Omental fat pad (tissue), 4 donors: ENCODE data around the gene PRDM9. TPM values are rescaled to one million over a fixed set of nuclear protein-coding genes. Genes with fewer than 3 reads are reported as not detected.
"Not testable (repeated sequence)": the region's sequence is repeated elsewhere in the genome, so short reads cannot be mapped to it uniquely, and the experiment has no call there.

Experiments
- ATAC-seq: fragments of 150-250 bp; one replicate; pipeline ENCODE4 v1.9.1; 2016; ENCODE audit warnings: mild to moderate bottlenecking, moderate library complexity; ENCODE audit not compliant: low FRiP score
- DNase-seq: peaks from one replicate; pipeline ENCODE4 v3.0.0-alpha.2; 2019; ENCODE audit warnings: low spot score
- CTCF ChIP-seq, 3 donors: fragments of 450-650 bp; IDR thresholded peaks; one replicate each; pipeline ENCODE4 v1.5.1; 2016 to 2017; ENCODE audit warnings: antibody characterized with exemption in 3 of 3, mild to moderate bottlenecking in 3 of 3, moderate library complexity in 2 of 3
- total RNA-seq, 4 donors: library from RNA; depleted of rRNA; stranded (reverse); fragments of >200 nt; gene quantifications; one replicate each; pipeline ENCODE4 v1.1.0, GENCODE V29; 2016

Gene PRDM9
- total RNA-seq, 4 donors from 2014 or later: not detected

DNA sequence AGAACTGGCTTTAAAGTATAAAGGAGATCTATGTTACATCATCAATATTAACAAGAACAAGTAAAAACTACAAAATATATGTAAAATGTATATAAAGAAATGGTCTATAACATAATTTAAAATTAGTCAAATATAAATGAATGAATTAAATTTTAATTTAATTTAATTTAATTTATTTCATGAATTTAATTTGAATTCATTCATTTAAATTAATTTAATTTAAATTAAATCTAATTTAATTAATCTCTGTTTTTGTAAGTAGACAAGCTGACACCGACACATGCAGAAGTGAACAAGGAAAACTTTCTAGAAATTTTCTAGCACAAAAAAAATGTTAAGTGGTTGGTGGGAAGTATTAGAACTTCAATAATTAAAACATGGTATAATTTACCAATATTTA, 10.8 kb upstream of the PRDM9 start:
- ATAC-seq (no peak), DNase-seq (no peak)
- TF ChIP-seq CTCF (IDR thresholded peaks at IDR 0.05): no peak

GRCh38 chr5:23506329-23507236, 826 bp upstream of the PRDM9 start:
- ATAC-seq (no peak), DNase-seq (no peak)
- no peak for TF ChIP-seq CTCF (IDR thresholded peaks at IDR 0.05)

DNA sequence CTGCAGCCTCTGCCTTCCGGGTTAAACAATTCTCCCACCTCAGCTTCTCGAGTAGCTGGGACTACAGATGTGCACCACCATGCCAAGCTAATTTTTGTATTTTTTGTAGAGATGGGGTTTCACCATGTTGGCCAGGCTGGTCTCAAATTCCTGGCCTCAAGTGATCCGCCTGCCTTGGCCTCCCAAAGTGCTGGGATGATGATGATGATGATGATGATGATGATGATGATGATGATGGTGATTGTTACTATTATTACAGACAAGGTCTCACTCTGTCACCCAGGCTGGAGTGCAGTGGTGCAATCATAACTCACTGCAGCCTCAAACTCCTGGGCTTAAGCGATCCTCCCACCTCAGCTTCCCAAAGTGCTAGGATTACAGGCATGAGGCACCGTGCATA, 3.0 kb downstream of the PRDM9 start:
- not testable (repeated sequence) for ATAC-seq, DNase-seq

DNA sequence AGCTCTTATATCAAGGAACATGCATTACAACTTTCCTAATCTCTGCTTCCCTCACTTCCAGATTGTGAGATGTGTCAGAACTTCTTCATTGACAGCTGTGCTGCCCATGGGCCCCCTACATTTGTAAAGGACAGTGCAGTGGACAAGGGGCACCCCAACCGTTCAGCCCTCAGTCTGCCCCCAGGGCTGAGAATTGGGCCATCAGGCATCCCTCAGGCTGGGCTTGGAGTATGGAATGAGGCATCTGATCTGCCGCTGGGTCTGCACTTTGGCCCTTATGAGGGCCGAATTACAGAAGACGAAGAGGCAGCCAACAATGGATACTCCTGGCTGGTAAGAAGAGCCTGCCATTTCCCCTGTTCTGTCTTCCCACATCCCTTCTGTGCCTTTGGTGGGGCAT, 15.1 kb downstream of the PRDM9 start:
- no peak for TF ChIP-seq CTCF (IDR thresholded peaks at IDR 0.05)
- no peak for ATAC-seq

GRCh38 chr5:23523031-23523430, 15.6 kb downstream of the PRDM9 start:
- DNase-seq (no peak), ATAC-seq (peak; percentile 19)
- no peak for TF ChIP-seq CTCF (IDR thresholded peaks at IDR 0.05)

More for the DNA sequence above, 15.1 kb downstream of the PRDM9 start:
- no peak for DNase-seq

- DNase-seq: no peak
- no peak for ATAC-seq
- no peak for TF ChIP-seq CTCF (IDR thresholded peaks at IDR 0.05)
These were observed 16.6 kb downstream of the PRDM9 start for GRCh38 chr5:23523998-23524397.

- no peak for ATAC-seq
- TF ChIP-seq CTCF (IDR thresholded peaks at IDR 0.05): no peak
- no peak for DNase-seq
These were observed 18.3 kb downstream of the PRDM9 start for GRCh38 chr5:23525751-23526150.

GRCh38 chr5:23526616-23527015, 19.2 kb downstream of the PRDM9 start:
- ATAC-seq, DNase-seq: not testable (repeated sequence)

- not testable (repeated sequence) for DNase-seq, ATAC-seq
These were observed 20.0 kb downstream of the PRDM9 start for GRCh38 chr5:23527216-23527920.
